ENCODE measurements around the gene FXN.
"Not testable (repeated sequence)": the region's sequence is repeated elsewhere in the genome, so short reads cannot be mapped to it uniquely, and the experiment has no call there.

Gene FXN

DNA sequence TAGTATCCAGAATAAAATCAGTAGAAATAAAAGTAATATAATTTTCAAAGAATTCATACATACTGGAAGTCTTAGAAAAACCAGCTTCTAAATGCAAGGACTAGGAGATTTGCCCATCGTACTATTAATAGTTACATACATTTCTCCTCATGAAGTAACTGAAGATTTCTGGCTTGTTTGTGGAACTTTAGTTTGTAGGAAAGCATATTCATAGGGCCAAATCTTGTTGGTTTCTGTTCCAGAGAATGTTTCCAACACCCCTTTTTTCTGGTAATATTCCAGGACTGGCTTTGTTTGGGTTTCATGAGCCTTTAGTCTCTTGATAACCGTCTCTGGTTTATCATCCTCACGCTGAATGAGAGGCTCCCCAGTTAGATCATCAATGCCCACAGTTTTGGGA is 72.2 kb downstream of the FXN start:
- DNase-seq, result no peak

GRCh38 chr9:69108706-69109105 is 73.2 kb downstream of the FXN start:
- DNase-seq, result not testable (repeated sequence)

DNA sequence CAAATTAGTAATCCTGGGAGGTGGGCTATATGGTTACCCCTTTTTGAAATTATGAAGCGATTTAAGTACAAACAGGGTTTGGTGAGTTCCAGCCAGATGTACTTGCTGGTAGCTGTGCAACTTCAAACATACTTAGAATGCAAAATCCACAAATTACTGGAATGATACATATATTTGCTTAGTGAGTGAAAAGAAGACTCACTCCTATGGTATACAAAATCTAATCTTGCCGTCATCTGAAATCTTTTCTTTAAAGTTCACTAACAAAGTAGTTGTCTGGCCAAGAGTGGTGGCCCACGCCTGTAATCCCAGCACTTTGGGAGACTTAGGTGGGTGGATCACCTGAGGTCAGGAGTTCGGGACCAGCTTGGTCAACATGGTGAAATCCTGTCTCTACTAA is 73.6 kb downstream of the FXN start:
- no peak for DNase-seq

DNA sequence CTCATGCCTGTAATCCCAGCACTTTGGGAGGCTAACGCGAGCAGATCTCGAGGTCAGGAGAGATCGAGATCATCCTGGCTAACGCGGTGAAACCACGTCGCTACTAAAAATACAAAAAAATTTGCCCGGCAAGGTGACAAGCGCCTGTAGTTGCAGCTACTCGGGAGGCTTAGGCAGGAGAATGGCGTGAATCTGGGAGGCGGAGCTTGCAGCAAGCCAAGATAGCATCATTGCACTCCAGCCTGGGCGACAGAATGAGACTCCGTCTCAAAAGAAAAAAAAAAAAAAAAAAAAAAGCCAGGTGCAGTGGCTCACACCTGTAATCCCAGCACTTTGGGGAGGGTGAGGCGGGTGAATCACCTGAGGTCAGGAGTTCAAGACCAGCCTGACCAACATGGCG is 77.1 kb downstream of the FXN start:
- not testable (repeated sequence) for DNase-seq

- no peak for DNase-seq
Measured at GRCh38 chr9:69115621-69116020, 80.1 kb downstream of the FXN start.

- no peak for DNase-seq
Measured at GRCh38 chr9:69118656-69119055, 83.1 kb downstream of the FXN start.

- DNase-seq, result peak; percentile 2
Measured at GRCh38 chr9:69120380-69121154, 85.0 kb downstream of the FXN start.

DNA sequence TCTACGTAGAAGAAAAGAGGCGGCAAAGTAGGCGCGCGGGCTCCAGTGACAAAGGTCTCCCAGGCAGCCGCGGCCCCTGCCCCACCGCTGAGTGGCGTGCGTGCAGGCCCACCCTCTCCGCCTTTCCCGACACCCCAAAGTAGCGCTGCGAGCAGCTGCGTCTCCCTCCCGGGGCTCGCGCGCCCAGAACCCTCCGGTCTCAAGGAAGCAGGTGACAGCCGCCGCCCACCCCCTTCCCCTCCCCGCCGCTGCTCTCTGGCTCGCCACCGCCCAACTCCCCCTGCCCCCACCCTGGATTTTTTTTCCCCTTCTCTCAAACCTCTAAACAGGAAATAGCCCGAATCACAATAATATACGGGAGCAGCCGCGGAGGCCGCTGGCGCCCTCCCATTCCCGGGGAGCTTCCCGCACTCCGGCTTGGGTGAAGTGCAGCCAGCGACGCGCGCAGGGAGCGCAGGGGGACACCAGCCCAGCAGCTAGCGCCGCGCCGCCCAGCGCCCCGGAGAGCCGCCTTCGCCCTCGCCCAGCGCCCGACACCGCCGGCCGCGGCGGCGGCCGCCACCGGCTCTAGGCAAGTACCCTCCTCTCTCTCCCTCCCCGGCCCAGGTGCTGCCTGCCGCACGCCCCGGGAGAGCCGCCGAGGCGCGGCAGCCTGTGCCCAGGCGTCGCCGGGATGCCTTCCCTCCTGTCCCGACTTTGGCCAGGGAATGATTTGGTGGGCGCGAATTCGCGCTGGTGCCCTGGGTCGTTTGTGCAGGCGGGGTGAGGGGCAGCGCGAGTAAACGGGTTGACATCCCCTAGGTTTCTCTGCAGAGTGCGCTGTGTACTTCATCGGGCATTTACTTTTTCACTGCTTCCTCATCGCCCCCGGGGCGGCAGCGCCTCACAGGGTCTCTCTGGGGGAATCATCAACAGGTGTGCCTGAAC is 85.9 kb downstream of the FXN start:
- DNase-seq, result peak; percentile 2

- peak; percentile 39 for DNase-seq
Measured at GRCh38 chr9:69122082-69122548, 86.6 kb downstream of the FXN start.

DNA sequence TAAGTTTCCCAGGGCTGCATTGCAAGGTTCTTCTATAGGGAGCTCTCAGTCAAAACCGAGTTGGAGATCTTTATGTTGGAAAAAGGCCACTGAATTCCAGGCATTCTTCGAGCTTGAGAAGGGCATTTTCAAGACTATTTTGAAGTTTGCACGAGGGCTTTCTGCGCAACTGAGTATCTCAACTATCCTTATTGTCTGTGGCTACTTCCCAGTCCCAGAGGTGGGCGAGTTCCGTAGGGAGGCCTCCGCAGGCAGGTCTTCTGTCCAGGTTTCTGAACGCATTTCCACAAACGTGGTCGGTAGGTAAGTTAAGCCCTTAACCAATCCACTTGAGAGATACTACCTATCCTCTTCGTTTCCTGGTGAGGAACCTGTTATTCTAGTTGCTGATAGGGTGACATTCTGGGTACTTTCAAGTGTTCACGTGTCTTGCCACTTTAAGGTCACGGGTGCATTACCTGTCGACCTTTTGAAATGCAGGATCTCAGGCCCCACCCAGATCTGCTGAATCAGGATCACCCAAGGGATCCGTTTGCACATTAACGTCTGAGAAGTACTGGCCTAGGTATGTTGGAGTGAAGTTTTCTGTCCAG is 87.1 kb downstream of the FXN start:
- DNase-seq, result no peak

- DNase-seq, result no peak
Measured at GRCh38 chr9:69130456-69131441, 95.2 kb downstream of the FXN start.

- DNase-seq, result no peak
Measured at GRCh38 chr9:69131682-69132081, 96.1 kb downstream of the FXN start.

GRCh38 chr9:69132361-69132760 is 96.8 kb downstream of the FXN start:
- DNase-seq, result no peak

GRCh38 chr9:69134412-69134811 is 98.9 kb downstream of the FXN start:
- no peak for DNase-seq

- DNase-seq, result no peak
Measured at GRCh38 chr9:69136185-69136584, 100.6 kb downstream of the FXN start.

DNA sequence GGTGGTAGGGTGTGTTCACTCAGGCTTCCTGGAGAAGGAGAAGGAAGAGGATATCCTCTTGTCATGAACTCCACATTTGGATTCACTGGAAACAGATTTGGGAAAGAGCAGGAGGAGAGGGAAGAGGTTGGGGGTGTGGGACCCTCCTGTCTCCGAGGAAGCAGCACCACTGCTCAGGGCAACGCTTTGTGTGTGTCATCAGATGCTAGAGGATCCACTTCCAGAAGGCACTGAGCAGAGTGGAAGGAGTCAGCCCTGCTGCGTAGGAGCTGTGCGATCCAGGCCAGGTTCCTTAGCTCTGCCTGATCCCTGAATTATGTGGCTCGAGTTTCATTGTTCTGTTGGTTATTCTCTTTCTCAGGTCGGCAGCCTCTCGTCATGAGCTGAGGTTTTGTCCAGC is 101.2 kb downstream of the FXN start:
- no peak for DNase-seq

DNA sequence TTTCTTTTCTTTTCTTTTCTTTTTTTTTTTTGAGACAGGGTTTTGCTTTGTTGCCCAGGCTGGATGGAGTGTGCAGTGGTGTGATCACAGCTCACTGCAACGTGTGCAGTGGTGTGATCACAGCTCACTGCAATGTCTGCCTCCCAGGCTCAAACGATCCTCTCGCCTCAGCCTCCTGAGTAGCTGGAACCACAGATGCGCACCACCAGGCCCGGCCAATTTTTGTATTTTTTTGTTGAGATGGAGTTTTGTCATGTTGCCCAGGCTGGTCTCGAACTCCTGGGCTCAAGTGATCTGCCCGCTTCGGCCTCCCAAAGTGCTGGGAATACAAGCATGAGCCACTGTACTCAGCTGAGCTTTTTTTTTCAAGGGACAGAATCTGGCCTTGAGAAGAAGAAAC is 101.8 kb downstream of the FXN start:
- DNase-seq, result no peak

DNA sequence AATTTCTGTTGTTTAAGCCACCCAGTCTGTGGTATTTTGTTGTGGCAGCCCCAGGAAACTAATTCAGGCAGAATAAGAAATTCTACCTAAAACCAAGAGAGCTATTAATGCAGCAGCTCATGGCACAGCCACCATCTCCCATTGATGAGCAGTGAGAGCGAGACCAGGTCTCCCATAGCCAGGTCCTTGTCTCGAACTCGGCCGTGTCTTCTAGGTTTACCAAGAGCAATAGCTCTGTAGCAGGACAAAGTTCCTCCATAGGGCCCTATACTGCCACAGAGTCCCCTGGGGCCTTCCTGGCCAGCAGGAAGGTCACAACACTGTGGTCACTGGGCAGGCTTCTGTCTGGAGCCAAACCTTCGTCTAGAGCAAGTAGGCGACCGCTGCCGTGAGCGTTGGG is 104.0 kb downstream of the FXN start:
- no peak for DNase-seq

DNA sequence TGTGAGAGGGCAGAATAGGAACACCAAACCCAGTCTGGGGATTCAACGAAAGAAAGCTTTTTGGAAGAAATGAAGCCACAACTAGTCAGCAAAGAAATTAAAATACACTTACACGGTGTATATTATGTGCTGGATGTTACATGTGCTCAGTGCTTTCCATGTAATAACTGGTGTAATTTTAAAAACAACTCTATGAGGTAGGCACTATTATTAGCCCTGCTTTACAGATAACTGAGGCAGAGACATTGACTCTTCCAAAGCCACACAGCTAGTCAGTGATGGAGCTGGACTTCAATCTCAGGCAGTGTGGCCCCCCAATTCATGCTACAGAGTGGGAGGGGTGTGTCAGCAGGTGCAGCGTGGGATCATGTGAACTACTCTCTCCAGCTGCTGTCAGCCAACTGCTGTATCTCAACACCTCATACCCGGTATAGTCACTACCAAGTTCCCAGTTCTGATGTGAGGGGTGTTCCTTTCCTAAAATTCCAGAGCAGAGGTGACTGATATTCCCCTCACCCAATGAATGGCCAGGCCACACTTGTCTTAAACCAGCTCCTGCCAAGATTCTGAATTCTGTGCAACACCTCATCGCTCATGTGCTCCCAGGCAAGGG is 104.7 kb downstream of the FXN start:
- DNase-seq, result no peak

- no peak for DNase-seq
Measured at GRCh38 chr9:69141851-69142250, 106.3 kb downstream of the FXN start.

DNA sequence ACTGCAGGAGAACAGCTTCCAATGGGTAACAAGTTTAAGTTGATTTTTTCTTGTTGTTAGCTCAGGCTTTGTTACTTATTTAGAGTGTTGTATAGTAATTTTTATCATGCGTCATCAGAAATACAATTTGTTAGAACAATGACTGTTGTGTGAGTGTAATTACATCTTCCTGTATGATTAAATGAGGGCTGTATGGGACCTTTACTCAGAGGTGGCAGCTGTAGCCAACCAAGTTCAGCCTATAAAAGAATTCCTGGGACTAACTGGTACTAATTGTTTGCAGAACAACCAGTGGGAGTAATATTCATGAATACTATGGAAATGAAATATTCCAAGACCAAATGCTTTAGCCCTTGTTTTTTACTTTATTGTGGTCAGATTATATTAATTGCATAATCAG is 107.7 kb downstream of the FXN start:
- no peak for DNase-seq
